HL-60/S4 treated with phorbol 12-myristate 13-acetate at 8.2 ng/mL for 4 days and 3 days (cell line): ENCODE data around the gene CMIP.

Source experiments
- in situ Hi-C: fragments of 300-500 bp; cut with MboI; formaldehyde crosslinking; loops from 2 replicates; pipeline ENCODE4 v1.15.0; 2022; ENCODE audit warnings: low sequenced_read_pairs

CMIP gene

DNA sequence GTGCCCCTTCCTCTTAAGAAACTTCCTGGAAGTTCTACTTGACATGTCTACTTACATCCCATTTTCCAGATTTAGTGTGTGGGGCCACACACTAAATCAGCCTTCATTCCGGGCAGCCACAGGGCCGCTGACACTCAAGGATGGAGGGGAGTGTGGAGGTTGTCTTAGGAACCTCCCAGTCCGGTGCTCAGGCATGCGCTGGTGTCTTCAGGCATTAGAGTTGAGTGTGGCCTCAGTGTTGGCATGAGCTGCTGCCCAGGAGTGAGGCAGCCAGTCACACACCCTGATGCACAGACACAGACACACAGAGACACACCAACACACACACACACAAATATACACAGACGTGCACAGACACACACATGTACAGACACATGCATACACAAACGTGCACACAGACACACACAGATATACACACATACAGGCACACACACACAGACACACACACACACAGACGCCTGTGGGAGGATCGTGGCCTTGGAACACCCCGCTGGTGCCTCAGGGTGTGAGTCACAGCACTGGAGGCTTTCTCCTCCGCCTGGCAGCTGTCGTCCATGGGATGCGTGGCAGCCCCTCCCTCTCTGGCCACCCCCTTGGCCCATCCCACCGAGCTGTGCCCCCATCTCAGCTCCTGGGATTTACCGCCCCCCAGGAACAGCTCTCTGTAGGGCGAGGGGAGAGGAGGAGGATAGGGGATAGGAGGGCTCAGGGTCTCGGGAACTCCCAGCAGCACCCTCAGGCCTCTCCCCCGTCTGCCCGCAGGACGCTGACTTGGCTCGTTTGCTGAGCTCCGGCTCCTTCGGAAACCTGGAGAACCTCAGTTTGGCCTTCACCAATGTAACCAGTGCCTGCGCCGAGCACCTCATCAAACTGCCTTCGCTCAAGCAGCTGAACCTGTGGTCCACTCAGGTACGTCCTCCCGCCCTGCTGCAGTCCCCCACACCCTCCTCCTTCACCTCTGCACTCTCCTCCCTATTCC, 258.9 kb downstream of the CMIP start:
- in situ Hi-C loops: loop anchor here (25.0 kb wide), 1 partner anchor 316 kb away; no protein-coding TSS in a partner anchor

GRCh38 chr16:81705261-81705660, 260.7 kb downstream of the CMIP start:
- in situ Hi-C loops: loop anchor here (25.0 kb wide), 1 partner anchor 318 kb away; no protein-coding TSS in a partner anchor

DNA sequence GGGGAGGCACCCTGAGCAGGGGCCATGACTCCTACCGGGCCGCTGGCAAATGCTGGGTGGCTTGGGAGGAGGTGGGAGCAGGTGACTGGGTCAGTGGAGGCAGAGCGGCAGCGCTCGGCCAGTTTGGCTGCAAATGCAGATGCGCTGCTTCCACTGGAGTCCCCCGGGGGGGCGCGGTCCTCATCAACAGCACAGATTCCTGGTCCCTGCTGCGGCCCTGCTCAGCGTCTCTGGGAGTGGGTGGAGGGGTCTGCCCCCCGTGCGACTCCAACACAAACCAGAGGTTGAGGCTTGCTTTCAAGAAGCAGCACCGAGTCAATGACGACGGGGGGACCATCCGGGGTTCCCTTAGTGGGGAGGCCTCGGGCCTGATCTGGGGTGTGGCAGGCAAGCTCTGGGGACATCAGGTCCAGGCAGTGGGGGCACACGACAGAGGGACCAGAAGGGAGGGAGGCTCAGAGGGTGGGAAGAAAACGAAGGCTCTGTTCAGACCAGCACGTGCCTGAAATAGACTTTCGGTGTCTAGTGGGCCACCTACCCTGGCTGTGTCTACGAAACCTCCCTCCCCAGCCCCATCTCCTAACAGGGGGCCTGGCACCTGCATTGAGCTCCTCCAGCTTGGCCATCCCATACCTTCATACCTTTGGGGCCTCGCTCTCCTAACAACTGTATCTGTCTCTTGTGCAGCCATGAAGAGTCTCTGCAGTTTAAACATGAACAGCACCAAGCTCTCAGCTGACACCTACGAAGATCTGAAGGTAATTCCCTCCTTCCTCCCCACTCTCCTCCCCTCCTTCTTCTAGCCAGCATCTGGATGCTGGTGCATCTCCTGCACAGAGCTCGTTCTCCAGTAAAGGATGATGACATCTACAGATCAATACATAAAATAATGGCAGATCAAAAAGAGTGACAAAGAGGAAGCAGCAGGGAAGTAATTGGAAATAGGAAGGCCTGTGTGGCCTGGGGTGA, 262.0 kb downstream of the CMIP start:
- in situ Hi-C loops: loop anchor here (25.0 kb wide), 1 partner anchor 319 kb away; no protein-coding TSS in a partner anchor

DNA sequence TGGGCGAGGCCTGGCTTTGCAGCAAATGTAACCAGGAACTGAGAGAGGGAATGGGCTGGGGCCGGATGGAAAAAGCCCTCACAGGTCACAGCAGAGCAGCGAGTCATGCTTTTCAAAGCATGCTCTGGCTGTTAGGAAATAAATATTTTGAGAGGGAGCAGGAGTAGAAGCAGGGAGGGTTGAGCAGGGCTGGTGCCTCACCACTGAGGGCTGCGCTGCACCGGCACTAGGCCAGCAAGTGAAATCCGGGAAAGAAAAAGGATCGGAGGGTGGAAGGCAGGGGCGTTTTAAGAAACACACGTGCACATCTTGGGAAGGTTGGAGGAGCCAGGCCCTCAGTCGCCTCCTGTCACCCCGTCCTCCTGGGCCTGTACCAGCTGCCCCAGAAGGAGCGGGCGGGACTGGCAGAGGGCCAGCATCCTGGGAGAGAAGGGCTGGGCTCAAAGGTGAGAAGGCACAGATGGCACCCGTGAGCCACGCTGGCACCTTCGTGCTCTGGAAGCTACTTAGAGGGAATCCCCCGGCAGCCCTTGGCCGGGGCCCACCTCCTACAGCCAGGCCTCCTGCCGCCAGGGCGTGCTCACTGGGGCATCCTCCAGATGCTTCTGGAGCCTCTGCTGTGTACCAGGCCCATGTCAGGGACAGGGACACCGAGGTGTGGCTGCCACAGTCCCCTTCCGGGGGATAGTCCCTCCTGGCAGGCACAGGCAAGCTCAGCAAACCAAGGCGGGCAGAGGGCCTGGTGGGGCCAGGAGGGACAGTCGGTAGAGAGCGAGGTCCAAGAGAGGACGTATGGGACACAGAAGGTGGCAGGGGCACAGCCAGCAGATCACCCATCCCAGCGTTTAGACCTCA, 263.0 kb downstream of the CMIP start:
- in situ Hi-C loops: loop anchor here (25.0 kb wide), 1 partner anchor 320 kb away; no protein-coding TSS in a partner anchor

DNA sequence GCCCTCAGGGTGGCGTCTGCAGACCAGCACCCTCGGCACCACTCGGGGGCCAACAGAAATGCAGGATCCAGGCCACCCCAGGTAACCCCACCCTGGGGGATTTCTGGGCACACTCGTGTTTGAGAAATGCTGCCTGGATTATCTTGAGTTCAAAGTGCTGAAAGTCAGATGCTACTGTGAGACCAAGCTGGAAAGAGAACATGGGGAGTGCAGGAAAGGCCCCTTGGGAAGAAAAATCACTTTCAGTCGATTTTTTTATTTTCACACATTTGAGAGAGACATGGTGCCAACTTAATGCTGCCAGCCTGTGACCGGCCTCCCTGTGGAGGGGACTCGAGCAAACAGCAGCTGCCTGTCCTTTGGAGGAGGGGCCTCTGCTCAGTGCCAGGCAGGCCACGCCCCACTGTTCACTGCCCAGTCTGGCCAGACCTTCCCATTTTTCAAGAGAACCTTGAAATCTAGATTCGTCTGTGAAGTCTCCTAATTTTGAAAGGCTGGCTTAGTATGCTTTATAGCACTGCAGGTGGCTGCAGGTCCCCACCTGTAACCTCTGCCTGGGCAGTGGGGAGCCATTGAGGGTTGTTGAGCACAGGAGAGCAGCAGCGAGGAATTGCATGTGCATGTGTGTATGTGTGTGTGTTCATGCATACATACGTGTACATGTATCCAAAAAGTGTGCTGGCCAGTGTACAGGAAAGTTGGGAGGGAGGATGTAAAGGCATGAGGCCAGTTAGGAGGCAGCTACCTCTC, 263.8 kb downstream of the CMIP start:
- in situ Hi-C loops: loop anchor here (25.0 kb wide), 1 partner anchor 321 kb away; no protein-coding TSS in a partner anchor

- in situ Hi-C loops: loop anchor here (25.0 kb wide), 1 partner anchor 322 kb away; no protein-coding TSS in a partner anchor
Measured at GRCh38 chr16:81709016-81709900, 264.6 kb downstream of the CMIP start.

DNA sequence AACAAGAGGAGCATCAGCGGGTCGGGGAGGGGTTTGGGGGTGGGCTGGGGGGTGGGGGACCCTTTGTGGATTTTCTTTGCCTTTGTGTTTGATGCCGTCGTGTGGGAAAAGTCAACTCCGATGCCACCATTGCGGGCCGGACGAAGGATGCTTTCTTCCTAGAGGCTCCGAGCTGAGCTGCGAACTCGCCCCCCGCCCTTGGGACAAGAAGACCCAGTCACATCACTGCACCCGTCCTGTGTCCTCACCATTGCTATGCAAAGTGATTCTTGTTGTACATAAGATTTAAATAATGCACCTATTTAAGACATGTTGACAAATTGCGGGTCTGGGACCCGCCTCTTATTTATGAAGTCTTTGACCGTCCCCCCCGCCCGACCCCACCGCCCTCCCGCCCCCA, 265.4 kb downstream of the CMIP start:
- in situ Hi-C loops: loop anchor here (25.0 kb wide), 1 partner anchor 323 kb away; no protein-coding TSS in a partner anchor

DNA sequence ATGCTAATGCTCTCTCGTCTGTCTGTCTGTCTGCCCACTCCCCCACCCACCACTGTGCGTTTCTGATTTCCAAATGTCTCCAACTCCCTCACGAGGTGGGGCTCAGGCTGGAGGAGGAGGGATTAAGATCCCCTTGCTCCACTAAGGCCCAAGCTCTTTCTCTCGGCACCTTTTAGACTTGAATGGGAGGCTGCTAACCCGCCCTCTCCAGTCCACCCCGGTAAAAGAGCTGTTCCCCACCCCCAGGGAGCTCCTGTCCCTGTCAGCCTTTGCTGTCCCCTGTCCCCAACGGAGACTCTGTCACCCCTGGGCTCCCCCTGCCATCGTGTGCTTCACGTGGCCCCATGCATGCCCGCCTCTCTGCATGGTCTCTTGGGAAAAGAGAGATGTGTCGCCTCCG, 266.0 kb downstream of the CMIP start:
- in situ Hi-C loops: loop anchor here (25.0 kb wide), 1 partner anchor 323 kb away; no protein-coding TSS in a partner anchor

DNA sequence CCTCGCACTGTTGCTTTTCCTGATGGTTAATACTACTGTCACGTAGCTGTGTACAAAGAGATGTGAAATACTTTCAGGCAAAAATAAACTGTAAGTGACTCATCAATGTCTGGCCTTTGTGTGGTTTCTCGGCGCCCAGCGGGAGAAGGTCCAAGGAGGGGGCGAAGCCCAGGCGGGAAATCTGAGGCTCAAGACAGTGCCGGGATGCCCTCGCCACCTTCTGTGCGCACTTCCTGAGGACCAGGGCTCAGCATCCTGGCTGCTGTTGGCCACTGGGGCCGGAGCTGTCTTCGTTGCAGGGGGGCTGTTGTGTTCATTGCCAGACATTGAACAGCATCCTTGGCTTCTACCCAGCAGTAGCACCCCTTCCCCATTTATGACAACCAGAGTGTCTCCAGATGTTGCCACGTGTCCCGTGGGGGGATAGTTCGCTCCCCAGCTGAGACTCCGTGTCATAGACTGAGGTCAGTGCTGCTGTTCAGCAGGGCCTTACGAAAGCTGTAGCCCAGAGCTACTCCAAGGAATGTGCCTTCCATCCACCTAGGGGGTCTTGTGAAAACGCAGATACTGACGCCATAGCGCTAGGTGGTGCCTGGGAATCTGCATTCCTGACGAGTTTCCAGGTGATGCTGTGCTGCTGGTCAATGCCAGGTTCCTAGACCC, 267.2 kb downstream of the CMIP start:
- in situ Hi-C loops: loop anchor here (25.0 kb wide), 1 partner anchor 324 kb away; no protein-coding TSS in a partner anchor

DNA sequence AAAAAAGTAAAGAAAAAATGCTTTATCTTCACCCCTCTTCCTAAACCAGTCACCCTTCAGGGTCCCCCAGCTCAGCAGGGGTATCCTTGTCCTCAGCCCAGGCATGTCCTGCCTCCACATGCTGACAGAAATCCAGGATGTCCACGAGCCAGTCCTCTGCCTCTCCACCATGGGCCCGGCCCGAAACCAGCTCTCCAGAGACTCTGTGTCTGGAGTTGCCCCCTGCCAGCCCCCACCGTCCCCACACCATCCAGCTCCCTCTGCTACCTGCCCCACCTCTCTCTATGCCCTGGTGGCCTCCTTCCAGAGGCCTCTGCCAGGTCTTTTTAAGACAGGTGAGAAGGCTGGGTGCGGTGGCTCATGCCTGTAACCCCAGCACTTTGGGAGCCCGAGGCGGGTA, 268.1 kb downstream of the CMIP start:
- in situ Hi-C loops: loop anchor here (25.0 kb wide), 1 partner anchor 325 kb away; no protein-coding TSS in a partner anchor

GRCh38 chr16:81713295-81713772, 268.7 kb downstream of the CMIP start:
- in situ Hi-C loops: loop anchor here (25.0 kb wide), 1 partner anchor 326 kb away; no protein-coding TSS in a partner anchor

DNA sequence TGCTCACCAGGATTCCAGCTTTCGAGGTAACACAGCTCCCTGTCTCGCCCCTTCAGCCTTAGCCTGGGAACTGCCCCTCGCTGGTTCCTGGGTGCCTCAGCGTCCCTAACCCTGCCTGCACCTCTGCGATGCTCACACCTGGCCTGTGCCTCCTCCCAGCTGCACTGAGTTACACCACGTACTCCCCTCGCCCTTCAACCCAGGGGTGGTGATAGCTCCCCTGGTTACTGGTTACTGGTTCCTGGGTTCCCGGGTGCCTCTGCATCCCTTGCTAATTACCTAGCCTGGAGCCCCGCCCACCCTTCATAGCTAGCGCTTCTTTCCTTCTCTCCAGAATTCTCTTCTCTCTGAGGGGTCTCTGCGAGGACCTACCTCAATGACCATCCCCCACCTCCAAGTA, 269.2 kb downstream of the CMIP start:
- in situ Hi-C loops: loop anchor here (25.0 kb wide), 1 partner anchor 326 kb away; no protein-coding TSS in a partner anchor

DNA sequence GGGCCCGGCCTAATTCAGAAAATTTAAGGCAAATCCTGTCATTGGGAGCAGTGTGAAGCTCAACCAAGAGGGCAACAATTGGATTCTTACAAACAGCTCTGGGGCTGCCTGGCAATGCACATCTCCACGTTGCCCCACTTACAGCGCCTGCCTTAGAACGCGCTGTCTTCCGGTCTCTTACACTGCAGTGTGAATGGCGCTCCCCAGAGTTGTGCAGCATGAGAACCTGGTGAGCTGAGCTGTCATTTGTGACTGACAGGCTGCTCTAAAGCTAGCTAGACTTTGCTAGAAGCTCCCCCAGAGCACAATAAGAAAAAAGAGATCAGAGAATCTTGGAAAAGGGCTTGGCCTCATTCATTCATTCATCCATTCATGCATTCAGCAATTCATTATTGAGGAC, 270.0 kb downstream of the CMIP start:
- in situ Hi-C loops: loop anchor here (25.0 kb wide), 1 partner anchor 327 kb away; no protein-coding TSS in a partner anchor

DNA sequence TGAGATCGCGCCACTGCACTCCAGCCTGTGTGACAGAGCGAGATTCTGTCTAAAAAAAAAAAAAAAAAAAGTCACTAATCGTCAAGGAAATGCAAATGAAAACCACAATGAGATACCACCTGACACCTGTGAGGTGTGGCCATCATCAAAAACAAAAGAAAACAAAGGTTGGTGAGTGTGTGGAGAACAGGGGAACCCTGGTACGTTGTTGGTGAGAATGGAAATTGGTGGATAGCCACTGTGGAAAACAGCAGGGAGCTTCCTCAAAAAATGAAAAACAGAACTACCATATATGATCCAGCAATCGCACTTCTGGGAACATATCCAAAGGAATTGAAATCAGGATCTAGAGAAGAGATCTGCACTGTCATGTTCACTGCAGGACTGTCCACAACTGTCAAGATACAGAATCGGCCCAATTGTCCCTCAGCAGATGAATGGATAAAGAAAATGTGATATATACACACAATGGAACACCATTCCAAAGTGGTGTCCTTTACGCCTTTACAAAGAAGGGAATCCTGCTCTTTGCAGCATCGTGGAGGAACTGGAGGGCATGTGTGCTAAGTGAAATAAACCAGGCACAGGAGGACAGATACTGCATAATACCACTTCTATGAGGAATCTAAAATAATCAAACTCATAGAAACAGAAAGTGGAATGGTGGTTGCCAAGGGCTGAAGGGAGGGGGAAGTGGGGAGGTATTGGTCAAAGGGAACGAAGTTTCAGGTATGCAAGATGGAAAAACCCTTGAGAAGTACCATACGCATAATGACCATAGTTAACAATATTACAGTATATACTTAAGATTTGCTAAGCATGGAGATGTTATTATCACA, 271.0 kb downstream of the CMIP start:
- in situ Hi-C loops: loop anchor here (25.0 kb wide), 1 partner anchor 328 kb away; no protein-coding TSS in a partner anchor

DNA sequence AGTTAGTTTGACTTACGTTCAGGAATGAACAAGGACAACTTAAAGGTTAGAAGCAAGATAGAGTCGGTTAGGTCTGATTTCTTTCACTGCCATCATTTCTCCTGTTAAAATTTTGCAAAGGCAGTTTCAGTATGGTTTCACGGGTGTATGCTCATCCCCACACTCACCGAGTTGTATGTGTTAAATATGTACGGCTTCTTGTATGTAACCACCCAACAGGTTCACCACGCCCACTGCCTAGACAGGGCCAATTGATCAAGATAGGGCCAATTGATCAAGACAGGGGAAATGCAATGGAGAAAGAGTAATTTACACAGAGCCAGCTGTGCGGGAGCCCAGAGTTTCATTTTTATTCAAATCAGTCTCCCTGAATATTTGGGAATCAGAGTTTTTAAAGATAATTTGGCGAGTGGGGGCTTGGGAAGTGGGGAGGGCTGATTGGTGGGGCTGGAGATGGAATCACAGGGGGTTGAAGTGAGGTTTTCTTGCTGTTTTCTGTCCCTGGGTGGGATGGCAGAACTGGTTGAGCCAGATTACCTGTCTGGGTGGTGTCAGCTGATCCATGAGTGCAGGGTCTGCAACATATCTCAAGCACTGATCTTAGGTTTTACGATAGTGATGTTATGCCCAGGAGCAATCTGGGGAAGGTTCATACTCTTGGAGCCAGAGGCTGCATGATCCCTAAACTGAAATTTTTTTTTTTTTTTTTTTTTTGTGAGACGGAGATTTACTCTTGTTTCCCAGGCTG, 272.0 kb downstream of the CMIP start:
- in situ Hi-C loops: loop anchor here (25.0 kb wide), 1 partner anchor 329 kb away; no protein-coding TSS in a partner anchor
